Stimulated activated CD4-positive, alpha-beta T cell treated with anti-CD3 and anti-CD28 coated beads, Interleukin-4, amount 100 ng/mL, for 48 hours (primary cell): ENCODE results near the gene DIPK1B.

Experiments used
- DNase-seq, 2 donors: peaks; one replicate each; pipeline ENCODE4 v3.0.0-alpha.2; 2020; ENCODE audit warnings: low read depth in 2 of 2

DIPK1B gene

DNA sequence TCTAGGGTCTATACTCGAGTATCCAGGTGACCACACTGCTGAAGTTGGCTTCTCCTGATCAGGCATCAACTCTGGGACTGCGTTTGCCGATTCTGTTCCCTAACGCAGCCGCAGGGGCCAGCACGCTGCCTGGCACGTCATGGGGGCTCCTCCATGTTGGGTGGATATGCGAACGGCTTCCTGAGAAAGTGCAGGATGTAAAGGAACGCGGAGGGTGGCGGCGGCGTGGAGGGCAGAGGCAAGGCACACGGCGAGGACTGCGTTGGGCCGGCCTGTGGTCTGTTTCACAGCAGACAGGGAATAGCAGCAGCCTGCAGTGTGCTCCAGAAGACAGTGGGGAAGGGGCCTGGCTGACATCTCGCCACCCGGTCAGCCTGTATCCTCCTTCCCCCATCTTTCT is 26.6 kb downstream of the DIPK1B start:
- no peak for DNase-seq

DNA sequence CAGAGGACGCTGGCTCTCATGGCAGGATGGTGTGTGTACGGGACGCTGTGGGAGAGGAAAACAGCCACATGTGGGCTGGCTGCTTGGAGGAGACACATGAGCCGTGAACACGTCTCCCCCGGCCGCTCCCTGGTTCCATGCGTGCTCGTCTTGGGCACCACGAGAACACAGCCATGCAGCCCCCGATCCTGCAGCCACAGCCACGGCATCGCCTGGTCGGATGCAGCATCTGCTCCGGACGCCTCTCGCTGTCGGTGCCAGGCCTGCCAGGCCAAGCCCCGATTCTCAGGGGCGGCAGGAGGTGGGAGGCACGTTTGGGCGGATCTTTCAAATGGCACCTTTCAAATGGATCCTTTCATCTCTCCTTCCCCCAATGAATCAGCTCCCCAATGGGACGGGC is 27.1 kb downstream of the DIPK1B start:
- no peak for DNase-seq

DNA sequence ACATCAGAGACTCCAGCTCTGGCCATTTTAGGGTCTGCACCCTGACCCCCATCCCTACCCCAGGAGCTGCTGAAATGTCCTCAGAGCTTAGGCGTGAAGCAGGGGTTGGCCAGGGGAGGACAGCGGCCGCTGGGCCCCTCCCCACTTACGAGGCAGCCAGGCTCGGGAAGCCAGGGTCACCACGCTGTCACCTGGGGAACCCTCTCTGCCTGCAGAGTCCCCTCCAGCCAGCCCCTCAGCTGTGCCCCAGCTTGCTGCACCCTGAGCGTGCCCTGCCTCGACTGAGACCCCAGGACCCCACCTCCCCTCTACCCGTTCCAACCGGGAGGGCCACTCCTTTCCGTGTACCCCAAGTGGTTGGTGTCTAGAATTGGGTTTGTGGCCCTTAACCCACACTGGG is 27.7 kb downstream of the DIPK1B start:
- DNase-seq: no peak

GRCh38 chr9:136740491-136740890 is 28.1 kb downstream of the DIPK1B start:
- no peak for DNase-seq

GRCh38 chr9:136740971-136741882 is 28.9 kb downstream of the DIPK1B start:
- no peak for DNase-seq

DNA sequence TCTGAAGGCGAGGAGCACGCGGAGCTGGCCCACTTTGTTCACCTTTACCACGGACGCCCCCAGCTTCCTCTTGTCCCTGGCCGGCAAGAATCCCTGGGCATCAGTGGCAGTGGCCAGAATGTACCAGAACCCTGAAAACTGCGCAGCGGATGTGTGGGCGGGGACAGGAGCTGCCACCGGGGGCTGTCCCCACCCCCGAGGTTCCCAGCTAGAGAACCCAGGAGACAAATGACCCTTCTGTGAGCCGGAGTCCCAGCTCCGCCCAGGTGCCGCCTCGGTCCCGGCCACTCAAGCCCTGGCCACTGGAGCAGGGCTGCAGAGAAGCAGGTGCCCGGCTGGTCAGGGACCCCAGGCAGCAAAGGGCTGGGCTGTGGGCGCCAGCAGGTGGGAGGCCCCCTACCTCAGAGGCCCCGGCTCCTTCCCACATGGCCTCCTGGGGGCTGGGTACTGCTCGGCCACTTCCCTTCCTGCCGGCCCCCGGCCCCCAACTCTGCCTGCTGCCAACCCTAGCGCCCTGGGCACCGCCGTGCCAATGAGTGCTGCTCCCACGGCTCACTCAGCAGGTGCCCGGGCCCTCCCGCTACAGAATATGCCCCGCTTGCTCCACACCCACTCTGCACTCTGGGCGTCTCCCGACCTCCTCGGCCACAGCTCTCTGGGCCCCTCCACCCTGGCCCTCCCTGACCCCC is 29.7 kb downstream of the DIPK1B start:
- peak in 1 of 2 donors; percentile 30 for DNase-seq

DNA sequence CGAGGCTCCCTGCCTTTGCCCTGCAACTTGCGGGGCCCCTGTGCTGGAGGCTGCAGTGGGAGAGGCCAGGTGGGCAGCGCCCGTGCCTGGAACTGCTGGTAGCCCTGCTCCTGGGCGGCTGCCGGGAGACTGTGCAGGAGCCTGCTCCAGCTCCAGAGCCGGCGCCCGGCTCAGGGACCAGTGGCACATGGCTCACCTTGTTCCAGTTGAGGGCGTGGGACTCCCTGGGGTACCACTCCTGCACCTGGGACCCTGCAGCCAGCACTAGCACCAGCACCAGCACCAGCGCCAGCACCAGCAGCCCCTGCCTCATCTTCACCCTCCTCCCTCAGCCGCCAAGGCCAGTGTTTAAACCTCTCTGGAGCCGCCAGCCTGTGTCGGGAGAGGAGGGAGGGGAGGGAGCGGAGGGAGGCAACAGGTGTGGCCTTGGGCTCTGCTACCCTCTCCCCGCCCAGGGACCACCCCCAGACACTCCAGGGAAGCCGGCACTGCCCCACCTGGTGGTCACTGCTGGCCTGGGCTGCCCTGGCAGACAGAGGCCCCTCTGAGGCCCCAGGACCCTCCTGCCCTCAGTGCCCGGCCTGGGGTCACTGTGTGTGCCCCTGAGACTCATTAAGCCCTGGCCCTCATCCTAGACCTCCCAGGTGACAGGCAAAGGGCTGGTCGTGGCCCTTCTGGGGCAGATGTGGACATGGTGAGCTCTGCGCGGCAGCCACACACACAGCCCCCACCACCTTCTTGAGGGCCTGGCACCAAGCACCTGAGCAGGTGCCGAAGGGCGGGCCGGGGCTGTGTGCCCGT is 30.4 kb downstream of the DIPK1B start, which contains the start of gene LCN10:
Gene LCN10 (minus strand): TSS at position 350 of the 801 bp plus-strand sequence. CDS start 37 bp downstream, at position 313.
- no peak for DNase-seq

GRCh38 chr9:136743639-136744211 is 31.4 kb downstream of the DIPK1B start:
- DNase-seq: no peak

DNA sequence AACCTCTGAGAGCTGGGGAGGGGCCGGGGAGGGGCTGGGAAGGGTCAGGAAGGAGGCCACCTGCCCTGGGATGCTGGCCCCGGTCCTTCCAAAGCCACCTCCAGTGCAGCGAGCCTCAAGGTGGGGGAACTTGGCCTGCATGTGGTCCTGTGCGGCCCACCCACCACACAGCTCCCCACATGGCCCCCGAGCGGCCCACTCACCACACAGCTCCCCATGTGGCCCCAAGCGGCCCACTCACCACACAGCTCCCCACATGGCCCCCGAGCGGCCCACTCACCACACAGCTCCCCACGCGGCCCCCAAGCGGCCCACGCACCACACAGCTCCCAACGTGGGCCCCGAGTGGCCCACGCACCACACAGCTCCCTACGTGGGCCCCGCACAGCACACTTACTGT is 32.4 kb downstream of the DIPK1B start:
- DNase-seq: no peak

GRCh38 chr9:136745389-136746154 is 33.2 kb downstream of the DIPK1B start:
- no peak for DNase-seq

DNA sequence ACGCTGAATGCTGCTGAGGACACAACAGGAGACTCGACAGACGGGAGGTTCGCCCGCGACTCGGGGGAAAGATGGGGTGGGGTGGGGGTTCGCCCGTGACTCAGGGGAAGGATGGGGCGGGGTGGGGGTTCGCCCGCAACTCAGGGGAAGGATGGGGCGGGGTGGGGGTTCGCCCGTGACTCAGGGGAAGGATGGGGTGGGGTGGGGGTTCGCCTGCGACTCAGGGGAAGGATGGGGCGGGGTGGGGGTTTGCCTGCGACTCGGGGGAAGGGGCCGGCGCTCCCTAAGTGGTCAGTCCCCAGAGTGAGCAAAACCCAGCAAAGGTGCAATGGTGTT is 33.8 kb downstream of the DIPK1B start:
- no peak for DNase-seq

DNA sequence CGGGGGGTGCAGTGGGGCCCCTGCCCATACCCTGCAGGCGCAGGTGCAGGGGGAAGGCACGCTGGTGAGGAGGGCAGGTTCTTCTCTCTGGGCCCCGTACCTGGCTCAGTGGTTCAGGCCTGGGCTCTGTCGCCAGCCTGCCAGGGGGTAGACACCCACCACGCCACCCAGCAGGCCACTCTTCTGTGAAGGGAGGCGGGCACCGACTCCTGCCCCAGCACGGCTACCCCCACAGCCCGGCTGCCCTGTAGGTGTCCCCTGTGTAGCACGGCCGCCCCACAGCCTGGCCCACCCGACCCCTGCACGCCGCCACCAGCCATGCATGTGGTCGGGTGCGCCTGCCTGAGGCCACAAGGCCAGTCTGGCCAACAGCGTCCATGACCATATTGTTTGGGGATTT is 34.2 kb downstream of the DIPK1B start:
- no peak for DNase-seq

- no peak for DNase-seq
Observed at GRCh38 chr9:136747161-136748060, 35.0 kb downstream of the DIPK1B start.

- no peak for DNase-seq
Observed at GRCh38 chr9:136748201-136748600, 35.8 kb downstream of the DIPK1B start, which contains the start of gene LCN6. Gene LCN6 (minus strand): TSS chr9:136748525. CDS start chr9:136748483, 42 bp downstream.

DNA sequence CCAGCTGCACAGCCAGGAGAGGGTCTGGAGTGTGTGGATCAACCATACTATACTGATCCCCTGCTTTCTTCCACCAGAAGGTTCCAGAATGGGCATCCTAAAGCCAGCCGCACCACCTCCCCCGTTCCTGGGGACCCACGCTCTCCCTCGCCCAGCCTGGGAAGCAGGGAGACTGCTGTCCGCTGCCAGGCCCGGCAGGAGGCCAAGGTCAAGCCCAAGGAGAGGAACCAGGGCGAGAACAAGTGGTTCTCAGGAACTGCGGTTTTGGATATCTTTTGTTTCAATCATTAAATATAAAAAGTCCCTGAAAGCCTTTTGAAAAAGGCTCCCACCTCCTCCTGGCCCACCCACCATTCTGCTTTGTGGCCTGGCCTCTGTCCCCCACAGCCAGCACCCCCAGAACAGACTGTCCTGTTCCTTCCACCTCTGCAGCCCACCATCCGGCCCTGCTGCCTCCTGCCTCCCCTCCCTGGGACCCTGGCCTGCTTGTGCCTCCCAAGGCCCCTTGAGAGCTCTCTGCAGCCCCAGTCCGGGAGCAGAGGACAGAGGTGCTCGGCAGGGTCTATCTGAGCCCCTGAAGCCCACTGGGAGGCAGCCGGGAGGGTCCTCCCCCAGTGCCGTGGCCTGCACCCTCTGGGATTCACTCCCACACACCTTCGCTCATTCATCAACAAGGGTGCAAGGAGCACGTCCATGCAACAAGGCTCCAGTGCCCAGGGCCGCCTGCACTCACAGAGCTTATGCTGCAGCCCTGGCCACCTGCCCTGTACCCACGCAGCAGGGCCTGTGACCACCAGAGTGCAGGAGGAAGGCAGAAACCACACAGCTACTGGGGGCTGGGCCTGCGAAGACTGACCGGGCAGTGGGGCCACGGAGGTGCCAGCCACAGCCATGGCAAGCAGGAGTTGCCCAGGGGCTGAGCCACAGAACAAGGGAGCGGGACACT is 36.6 kb downstream of the DIPK1B start:
- no peak for DNase-seq

GRCh38 chr9:136750526-136750925 is 38.2 kb downstream of the DIPK1B start:
- DNase-seq: no peak

DNA sequence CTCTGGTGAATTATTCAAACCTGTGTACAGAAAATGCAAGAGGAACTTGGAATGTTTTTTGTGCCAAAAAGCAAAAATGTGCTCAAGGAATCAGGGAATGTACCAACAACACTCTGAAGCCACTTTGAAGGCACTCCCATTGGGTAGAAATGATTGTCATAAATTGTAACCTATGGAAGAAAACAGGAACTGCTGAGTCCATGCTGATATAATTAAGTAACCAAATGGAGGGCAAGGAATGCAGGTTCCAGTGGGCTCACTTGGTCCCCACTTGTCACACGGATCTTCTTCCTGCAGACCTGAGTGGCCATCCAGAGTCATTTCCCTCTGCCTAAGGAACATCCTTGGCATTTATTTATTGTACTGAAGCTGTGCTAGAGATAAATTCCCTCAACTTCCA is 38.9 kb downstream of the DIPK1B start:
- no peak for DNase-seq

GRCh38 chr9:136751814-136752213 is 39.4 kb downstream of the DIPK1B start:
- DNase-seq: no peak
